GM18861 (cell line): ENCODE results near the gene MT1G.
A peak's percentile ranks its signal among the peaks of the same experiment; 100 is the strongest.
"Not testable (repeated sequence)": the region's sequence is repeated elsewhere in the genome, so short reads cannot be mapped to it uniquely, and the experiment has no call there.

Source experiments
- ATAC-seq: cut with Tn5 transposase; IDR thresholded peaks from one replicate; pipeline ENCODE4 v1.9.1; 2021; ENCODE audit not compliant: unreplicated experiment

Gene MT1G

DNA sequence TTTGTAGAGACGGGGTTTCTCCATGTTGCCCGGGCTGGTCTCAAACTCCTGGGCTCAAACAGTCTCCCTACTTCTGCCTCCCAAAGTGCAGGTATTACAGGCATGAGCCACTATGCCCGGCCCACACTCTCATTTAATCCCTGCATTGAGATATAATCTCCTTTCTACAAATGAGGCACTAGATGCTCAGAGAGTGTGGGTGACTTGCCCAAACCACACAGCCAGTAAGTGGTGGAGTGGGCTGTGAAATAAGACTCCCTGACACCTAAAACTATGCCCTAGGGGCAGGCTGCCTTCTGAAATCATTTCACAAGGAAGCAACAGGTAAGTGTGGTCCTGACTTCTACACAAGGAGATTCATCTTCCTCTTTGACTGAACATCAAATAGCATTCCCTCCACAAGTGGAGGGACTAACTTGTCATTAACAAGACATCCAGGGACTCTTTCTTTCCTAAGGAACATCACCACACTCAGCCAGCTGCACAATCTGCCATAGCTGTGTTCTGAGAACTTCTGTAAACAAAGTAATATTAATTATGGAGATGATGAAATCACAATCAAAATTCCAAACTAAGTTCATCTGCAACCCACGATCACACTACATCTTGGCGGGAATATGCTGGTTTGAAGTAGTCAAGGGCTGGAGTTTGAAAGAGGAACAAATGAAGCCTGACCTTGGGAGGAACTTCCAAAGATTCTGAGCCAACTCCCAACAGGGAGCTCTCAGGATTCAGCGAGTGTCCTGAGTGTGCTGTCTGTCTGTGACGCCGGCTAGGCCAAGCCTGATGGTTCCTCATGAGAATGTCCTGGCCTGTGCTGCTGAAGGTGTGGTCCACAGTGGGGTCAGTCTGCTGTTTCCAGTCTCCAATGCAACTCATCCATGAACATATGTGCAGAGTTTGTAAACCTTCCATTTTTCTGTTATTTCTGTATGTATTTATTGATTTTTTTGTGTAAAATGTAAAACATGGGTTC is 2.3 kb downstream of the MT1G start:
- ATAC-seq, result not testable (repeated sequence)

DNA sequence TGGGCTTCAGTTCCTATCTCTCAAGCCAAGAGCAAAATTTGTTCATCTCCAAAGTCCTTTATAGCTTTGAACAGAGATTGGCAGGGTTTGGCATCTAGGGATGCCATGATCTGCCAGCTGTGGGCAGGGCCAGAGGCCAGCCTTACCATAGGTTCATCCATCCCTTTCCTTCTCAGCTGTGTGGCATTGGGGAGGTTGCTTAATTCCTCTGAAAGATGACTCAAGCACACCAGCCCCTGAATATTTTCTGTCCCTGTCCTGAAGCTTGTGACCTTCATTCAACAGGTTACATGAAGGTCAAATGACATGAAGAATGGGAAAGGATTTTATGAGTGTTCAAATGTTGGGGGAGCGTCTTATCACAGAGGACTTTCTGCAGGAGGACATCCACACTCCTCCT is 3.4 kb downstream of the MT1G start:
- no peak for ATAC-seq

DNA sequence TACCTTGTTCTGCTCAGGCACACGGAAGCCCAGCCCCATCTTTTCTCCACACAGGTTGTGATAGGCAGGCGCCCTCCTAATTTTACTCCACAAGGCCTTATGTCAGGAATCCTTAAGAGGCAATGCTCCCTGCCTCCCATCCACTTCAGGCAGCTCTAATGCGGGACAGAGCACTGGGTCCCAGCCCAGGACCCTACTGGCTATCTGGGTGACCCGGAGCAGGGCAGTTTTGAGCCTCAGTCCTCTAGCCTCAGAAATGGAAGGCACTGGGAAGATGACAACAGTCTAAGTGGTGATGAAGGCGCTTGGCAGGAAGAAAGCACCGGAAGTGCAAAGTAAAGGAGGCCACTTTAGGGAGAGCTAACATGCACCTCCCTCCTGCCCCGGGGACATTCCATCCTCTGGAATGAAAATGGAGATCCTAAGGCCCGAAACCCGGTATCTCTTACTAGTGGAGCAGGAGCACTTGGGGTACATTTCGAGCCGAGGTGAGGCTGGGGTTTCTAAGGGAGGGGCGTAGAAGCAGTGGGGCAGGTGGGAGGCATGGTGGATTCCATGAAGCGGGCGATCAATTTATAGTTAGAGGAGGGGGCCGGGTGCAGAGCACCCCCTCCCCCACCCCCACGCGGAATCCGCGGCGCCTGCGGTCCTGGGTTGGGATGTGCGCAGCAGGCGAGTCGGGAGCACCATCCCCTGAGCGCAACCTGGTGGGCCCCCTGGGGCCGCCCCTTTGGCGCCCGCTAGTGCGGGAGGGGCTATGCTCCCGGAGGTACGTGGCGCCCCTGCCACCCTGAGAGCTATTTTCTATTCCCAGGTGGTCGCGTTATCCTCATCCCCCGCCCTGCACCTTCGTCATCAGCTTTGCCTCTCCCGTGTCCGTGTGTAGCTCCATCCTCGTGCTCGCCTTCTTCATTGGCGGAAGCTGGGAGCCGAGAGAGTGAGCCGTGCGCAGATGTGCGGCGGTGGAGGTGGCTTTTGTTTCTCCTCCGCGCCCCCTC is 5.2 kb downstream of the MT1G start:
- no peak for ATAC-seq

DNA sequence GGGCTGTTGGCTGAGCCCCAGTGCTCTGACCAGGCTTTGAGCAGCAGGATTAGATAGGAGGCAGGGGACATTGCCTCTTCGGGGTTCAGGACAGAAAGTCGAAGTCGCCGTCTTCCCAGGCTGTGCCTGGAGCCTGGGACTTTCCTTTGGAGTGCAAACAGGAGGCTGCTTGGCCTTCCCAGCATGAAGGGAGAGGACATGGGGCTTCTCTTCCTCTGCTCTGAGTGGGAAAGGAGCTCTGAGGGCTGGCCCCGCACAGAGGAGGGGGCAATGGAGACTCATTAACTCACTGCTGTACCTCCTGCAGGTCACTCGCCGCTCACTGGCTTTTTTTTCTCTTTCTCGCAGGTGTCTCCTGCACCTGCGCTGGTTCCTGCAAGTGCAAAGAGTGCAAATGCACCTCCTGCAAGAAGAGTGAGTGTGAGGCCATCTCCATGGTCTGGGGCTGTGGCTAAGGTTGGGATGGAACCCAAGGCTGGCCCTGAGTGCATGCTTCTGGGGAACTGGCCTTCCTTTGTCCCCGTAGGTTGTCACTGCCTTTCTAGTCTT is 9.5 kb downstream of the MT1G start:
- ATAC-seq, result no peak

DNA sequence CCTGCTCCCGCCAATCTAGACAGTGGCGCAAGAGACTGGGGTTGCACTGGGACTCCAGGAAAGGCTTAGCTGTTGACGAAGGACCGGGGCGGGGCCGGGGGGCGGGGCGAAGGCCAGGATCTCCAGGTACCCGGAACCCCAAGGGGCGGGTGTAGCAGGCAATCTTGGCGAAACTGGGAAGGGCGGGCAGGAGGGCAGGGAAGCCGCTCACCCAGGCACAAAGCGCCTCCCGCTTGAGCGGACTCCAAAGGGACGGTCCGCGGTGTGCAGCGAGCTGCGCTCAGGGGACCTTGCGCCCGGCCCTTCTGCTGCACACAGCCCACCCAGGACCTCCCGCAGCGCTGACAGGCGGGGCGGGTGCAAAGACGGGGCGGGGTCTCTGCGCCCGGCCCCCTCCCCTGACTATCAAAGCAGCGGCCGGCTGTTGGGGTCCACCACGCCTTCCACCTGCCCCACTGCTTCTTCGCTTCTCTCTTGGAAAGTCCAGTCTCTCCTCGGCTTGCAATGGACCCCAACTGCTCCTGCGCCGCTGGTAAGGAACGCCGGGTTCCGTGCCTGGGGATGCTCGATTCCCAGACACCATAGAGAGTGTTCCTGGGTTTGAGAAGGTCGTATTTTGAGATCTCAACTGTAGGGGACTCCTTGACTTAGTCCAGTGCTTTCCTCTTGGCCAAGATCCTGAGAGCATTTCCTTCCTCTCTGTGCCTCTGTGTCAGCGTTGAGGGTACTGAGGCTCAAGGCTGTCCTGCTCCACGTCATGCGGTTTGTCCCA is 10.1 kb downstream of the MT1G start, which contains the start of gene MT1F:
Gene MT1F, plus strand, starts transcription at position 405 of the 772 bp plus-strand sequence. Its CDS starts 100 bp downstream, at position 505.
- ATAC-seq, result no peak

DNA sequence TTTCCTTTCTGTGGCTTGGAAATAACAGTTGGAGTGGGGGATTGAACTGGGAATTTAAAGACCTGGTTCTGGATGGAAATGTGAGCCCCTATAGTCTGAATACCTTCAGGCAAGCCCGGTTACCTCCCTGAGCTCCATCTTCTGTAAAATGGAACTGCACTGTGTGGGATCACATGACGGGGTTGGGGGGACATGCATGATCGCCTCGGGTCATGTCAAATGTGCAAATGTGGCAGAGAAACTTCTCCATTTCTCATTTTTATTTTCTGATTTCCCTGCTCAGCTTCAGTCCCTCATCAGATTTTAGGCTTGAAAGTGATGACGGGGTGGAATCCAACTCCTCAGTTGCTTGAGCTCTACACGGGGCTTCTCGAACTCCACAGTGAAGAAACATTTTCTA is 14.6 kb downstream of the MT1G start:
- ATAC-seq, result no peak

DNA sequence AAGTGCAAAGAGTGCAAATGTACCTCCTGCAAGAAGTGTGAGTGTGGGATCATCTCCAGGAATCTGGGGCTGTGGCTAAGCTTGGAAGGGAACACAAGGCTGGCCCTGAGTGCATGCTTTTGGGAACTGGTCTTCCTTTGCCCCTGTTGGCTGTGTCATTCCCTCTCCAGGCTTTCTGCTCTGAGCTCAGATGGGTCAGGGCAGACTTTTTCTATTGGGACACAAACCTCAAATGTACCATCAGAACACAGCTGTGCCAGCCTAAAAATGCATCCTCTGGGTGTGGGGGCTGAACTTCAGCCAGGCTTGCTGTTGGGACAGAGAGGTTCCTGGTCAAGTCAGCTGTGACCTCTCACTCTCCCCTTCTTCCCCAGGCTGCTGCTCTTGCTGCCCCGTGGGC is 15.3 kb downstream of the MT1G start:
- ATAC-seq, result no peak

DNA sequence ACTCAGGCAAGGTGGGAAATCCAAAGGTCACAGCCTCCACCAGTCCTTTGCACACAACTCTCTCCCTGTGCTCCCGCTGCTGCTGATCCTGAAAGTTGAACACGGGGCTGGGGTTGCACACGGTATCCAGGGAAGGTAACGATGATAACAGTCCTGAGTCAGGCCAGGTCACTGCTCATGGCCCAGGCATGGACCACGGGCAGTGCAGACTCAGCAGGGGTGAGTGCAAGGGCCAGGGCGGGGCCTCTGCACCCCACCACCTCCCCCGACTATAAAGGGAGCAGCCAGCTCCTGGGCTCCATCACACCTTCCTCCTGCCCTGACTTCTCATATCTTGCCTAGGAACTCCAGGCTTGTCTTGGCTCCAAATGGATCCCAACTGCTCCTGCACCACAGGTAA is 16.3 kb downstream of the MT1G start, which contains the start of gene MT1B:
Gene MT1B, plus strand, starts transcription at position 301 of the 400 bp plus-strand sequence. Its CDS starts 68 bp downstream, at position 369.
- no peak for ATAC-seq

DNA sequence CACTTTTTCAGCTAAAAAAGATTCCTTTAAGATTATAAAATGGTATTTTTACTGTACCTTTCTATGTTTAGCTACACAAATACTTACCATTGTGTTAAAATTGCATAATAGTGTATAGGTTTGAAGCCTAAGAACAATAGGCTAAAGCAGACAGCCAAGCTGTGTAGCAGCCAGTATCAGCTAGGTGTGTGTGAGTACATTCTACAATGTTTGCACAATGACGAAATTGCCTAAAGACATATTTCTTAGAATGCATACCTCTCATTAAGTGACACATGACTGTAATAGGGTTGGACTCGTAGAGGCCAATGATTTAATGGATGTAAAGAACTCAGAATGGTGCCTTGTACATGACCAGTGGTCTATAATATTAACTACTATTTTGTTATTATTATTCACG is 18.0 kb downstream of the MT1G start:
- no peak for ATAC-seq

DNA sequence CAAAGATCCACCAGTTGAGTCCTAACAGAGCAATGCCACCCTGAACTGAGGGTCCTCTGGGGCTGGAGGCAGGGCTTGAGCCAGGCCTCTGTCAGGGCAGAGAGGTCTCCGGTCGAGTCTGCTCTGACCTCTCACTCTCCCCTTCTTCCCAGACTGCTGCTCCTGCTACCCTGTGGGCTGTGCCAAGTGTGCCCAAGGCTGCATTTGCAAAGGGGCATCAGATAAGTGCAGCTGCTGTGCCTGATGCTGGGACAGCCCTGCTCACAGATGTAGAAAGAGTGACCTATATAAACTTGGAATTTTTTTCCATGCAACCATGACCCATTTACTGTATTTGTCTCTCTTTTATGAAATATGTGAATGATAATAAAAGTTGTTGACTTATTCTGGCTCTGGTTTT is 18.6 kb downstream of the MT1G start:
- ATAC-seq, result no peak

DNA sequence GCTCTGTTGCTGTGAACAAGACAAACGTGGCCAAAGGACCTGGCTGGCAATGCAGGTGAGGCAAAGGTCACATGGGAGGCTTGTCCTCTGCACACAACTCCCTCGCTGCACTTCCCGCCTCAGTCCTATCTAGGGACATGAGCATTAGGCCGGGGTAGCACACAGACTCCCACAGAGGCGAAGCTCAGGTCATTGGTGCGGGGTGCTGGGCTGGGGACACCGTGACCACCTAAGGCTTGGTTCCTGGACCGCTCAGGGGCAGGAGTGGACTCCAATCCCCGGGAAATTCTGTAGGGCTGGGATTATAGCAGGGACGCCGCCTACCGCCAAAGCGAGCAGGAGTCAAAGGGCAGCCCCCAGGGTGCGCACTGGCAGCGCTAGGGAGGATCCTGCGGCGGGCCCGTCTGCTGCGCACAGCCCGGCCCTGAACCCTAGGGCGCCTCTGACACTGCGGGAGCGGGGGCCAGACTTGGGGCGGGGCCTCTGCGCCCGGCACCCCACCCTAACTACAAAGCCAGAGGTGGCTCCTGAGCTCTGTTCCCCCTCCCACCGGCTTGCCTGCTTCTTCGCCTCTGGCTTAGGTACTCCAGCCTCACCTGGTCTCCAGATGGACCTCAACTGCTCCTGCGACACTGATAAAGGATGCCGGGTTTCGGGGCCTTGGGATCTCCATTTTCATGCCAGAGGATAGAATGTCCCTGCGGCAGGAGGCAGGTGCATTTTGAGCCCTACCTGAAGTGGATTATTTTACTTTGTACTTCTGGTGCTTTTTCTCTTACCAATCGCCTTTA is 20.0 kb downstream of the MT1G start:
- no peak for ATAC-seq

DNA sequence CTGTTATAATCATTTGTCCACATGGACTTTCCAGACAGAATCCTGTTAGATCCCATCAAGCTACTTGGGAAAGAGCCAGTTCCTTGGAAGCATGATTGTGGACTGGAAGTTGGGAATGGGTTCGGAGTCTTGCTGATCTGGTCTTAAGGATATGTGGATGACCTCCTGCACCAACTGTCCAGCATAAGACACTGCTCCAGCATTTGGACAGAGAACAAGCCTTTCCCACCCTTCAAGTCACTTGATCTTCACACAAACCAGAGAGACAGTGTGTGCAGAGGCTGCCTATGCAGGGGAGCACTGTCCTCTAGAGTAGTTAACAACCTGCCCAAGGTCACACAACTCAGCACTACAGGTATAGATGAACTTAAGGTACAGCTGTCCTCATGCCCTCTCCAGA is 22.0 kb downstream of the MT1G start:
- no peak for ATAC-seq

DNA sequence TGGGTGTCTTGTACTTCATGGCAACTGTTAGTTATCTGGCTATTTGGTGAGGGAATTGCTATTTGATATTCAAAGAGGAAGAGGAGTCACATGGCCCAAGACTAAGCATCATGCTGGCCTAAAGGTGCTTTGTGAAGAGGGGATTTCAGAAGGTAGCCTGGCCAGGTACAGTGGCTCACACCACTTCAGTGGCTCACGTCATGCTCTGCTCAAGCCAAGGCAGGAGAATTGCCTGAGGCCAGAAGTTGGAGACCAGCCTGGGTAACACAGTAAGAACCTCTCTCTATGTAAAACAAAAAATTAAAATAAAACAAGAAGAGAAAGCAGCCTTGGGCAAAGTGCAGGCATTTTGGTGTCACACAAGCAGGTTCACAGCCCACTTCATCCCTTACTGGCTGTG is 22.6 kb downstream of the MT1G start:
- no peak for ATAC-seq

DNA sequence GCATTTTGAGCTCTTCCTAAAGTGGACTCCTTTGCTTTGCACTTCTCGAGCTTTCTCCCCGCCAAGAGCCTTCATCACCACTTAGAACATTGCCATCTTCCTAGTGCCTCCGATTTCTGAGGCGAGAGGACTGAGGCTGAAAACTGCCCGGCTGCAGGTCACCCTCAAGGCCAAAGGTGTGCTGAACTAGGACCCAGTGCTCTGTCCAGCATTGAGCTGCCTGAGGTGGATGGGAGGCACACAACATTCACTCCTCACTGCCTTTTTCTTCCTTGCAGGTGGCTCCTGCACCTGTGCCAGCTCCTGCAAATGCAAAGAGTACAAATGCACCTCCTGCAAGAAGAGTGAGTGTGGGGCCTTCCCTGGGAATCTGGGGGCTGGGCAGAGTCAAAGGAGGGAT is 24.0 kb downstream of the MT1G start:
- ATAC-seq, result no peak

DNA sequence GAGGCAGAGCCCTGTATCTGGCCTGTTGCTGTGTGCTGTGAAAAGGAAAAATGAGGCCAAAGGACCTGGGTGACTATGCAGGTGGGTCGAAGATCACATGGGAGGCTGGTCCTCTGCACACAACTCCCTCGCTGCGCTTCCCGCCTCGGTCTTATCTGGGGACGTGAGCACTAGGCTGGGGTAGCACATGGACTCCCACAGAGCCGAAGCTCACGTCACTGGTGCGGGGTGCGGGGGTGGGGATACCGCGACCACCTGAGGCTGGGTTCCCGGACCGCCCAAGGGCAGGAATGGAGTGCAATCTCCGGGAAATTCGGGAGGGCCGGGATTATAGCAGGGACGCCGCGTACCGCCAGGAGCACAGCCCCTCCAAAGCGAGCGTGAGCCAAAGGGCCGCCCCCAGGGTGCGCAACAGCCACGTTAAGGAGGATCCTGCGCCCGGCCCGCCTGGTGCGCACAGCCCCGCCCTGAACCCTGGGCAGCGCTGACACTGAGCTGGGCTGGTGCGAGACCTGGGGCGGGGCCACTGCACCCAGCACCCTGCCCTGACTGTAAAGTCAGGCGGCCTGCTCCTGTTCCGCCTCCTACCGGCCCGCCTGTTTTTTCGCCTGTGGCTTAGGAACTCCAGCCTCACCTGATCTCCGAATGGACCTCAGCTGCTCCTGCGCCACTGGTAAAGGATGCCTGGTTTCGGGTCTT is 24.6 kb downstream of the MT1G start:
- ATAC-seq, result peak; percentile 63

DNA sequence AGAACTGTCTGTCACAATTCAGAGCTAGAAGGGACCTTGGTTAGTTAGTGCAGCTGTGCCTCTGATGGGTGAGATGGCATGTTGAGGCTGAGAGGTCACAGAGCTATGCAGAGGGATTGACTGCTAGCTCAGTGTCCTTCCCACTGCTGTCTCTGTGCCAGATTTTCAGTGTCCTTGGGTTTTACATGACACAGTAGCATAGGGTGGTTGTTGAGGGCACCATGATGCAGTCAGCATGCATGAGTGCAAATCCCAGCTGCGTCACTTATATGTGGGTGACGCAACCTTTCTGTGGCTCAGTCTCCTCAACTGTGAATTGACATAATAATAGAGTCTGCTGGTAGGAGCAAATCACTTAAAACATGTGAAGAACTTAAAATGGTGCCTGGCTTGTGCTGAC is 26.7 kb downstream of the MT1G start:
- ATAC-seq, result no peak

DNA sequence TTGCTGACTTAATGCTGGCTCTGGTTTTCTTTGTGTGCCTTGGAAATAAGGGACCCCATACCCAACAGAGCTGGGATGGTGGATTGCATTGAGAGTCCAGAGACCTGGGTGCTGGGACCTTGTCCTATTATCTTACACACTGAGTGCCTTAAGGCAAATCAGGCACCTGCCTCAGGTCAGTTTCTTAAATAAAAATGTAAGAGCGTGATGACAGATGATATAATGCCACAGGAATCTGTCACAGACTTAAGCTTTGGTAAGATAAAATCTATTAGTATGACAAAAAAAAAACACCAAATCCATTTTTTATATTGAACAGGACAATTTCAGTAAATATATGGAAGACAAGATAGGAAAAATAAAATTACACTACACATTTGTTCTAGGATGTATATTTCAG is 27.8 kb downstream of the MT1G start:
- no peak for ATAC-seq

DNA sequence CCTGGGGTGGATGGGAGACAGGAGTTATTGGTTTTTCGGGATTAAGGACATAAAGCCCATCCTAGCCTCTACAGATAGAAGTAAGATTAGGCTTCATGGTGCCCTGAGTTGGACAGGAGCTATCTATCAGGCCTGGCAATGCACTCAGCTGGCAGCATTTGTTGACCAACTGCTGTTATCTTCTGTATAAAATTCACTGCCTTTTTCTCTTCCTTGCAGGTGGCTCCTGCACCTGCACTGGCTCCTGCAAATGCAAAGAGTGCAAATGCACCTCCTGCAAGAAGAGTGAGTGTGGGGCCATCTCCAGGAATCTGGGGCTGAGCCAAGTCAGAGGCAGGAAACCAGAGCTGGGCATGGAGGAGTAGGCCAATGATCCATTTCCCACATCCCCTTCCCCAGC is 28.8 kb downstream of the MT1G start:
- no peak for ATAC-seq
